ENCODE measurements around the gene SLC43A3.
A peak's percentile ranks its signal among the peaks of the same experiment; 100 is the strongest.

Gene SLC43A3

DNA sequence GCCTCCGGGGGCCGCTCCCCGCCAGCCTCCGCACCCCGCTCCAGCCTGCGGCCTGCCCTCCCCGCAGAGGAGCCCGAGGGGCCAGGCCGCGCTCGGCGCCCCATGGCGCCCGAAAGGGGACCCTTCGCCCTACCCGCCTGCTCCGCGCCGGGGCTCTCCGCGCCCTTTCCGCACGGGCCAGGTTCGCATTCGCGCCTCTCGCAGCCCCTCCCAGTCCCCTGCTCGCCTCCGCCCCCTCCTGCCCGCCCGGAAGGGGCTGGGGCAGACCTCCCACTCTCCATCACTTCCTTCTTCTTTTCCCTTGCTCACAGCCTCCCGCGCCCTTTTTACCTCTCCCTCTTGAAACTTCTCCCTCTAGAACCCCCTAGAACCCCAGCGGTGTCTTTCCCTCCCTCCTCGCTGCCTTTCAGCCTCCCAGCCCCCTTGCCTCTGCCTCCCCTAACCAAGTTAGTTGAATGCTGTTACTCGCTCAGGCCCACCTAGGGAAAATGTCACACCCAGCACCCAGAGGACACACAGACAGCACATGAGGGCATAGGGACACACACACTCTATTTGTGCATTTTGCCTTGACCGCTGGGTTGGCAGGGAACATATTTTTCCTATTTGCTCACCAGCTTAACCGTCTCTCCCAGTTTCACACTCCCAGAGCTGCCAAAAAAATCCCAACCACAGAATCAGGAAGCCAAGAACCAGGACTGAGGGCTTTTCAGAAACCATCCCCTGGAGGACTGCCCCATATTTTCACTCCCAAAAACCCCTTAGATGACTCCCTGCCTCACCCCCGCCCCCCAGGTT is at the start of gene SLC43A3:
Gene SLC43A3 (minus strand): TSS at position 193 of the 798 bp plus-strand sequence. CDS start 949 bp downstream, outside the sequence.
- H3K9me3 ChIP-seq (ENCODE audit: control insufficient read depth in 2 of 2, low read length in 2 of 2): no peaks in the 10 kb centered on the region
- peaks cover 40% of the 10 kb centered on the region for H3K4me1 ChIP-seq (ENCODE audit: control insufficient read depth, insufficient read depth, low read length)
- H3K9ac ChIP-seq (ENCODE audit: low read length in 2 of 2): peak within 1 kb of the TSS; percentile 70 to 81
- H3K27ac ChIP-seq (ENCODE audit: low read length): peak within 1 kb of the TSS; percentile 96
- H3K36me3 ChIP-seq (ENCODE audit: control insufficient read depth in 2 of 2, insufficient read depth in 2 of 2, low read length in 2 of 2): peaks cover 0 to 3% of the 10 kb centered on the region in 2 donors
- peak within 1 kb of the TSS; percentile 52 to 76 for H3K4me3 ChIP-seq (ENCODE audit: low read length in 2 of 2)
- H3K27me3 ChIP-seq (ENCODE audit: control insufficient read depth in 1 of 2, insufficient read depth in 2 of 2, low read length in 2 of 2): no peaks in the 10 kb centered on the region

DNA sequence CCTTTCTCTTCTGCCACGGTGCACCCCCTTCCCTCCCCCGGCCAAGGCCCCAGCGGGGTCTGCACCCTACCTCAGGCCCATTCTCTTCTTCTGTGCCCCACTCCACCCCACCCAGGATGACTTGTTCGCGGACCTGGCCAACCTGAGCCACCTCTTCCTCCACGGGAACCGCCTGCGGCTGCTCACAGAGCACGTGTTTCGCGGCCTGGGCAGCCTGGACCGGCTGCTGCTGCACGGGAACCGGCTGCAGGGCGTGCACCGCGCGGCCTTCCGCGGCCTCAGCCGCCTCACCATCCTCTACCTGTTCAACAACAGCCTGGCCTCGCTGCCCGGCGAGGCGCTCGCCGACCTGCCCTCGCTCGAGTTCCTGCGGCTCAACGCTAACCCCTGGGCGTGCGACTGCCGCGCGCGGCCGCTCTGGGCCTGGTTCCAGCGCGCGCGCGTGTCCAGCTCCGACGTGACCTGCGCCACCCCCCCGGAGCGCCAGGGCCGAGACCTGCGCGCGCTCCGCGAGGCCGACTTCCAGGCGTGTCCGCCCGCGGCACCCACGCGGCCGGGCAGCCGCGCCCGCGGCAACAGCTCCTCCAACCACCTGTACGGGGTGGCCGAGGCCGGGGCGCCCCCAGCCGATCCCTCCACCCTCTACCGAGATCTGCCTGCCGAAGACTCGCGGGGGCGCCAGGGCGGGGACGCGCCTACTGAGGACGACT is 49.3 kb upstream of the SLC43A3 start:
- Histone ChIP-seq H3K36me3 (ENCODE audit: control insufficient read depth in 2 of 2, insufficient read depth in 2 of 2, low read length in 2 of 2) (no peaks in the 10 kb centered on the region), H3K4me3 (ENCODE audit: low read length in 2 of 2) (peak overlapping the region; percentile 52 to 68), H3K9me3 (ENCODE audit: control insufficient read depth in 2 of 2, low read length in 2 of 2) (no peaks in the 10 kb centered on the region), H3K9ac (ENCODE audit: low read length in 2 of 2) (peak overlapping the region; percentile 13 to 45), H3K27me3 (ENCODE audit: control insufficient read depth in 1 of 2, insufficient read depth in 2 of 2, low read length in 2 of 2) (peaks cover 34 to 59% of the 10 kb centered on the region in 2 donors), H3K4me1 (ENCODE audit: control insufficient read depth, insufficient read depth, low read length) (peaks cover 14% of the 10 kb centered on the region), H3K27ac (ENCODE audit: low read length) (no peak overlapping the region)

DNA sequence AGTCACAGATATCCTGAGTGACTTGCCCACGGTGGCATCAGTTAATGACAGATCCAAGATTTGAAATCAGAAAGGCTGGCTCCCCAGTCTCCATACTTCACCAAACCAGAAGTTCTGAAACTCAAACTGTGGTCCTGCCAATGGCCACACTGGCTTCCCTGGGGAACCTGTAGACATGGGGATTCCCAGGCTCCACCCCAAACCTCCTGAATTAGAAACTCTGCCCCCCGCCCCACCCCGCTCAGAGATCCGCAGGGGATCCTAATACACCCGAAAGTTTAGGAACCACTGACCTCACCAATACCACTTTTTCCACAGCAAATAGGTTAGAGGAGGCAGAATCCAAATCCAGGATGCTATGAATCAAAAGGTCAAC is 48.7 kb upstream of the SLC43A3 start:
- Histone ChIP-seq H3K27ac (ENCODE audit: low read length) (no peak overlapping the region), H3K36me3 (ENCODE audit: control insufficient read depth in 2 of 2, insufficient read depth in 2 of 2, low read length in 2 of 2) (no peaks in the 10 kb centered on the region), H3K9ac (ENCODE audit: low read length in 2 of 2) (no peak overlapping the region), H3K4me1 (ENCODE audit: control insufficient read depth, insufficient read depth, low read length) (peaks cover 14% of the 10 kb centered on the region), H3K9me3 (ENCODE audit: control insufficient read depth in 2 of 2, low read length in 2 of 2) (no peaks in the 10 kb centered on the region), H3K27me3 (ENCODE audit: control insufficient read depth in 1 of 2, insufficient read depth in 2 of 2, low read length in 2 of 2) (peaks cover 30 to 57% of the 10 kb centered on the region in 2 donors), H3K4me3 (ENCODE audit: low read length in 2 of 2) (peak overlapping the region; percentile 52 to 68)

DNA sequence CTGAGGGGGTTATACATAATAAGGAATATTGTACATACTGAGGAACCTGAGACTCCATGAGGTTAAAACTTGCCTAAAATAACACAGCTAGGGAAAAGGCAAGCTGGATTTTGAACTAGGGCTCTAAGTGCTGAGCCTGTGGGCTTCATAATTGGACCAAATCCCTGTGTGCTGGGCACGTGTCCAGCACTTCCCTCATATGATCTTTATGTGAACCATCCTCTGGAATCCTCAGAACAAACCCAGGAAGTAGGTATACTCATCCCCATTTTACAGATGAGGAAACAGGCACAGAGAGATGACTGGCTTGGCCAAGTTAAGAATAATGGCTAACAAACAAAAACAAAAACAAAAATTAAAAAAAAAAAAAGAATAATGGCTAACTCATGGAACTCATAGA is 48.3 kb upstream of the SLC43A3 start:
- Histone ChIP-seq H3K4me1 (ENCODE audit: control insufficient read depth, insufficient read depth, low read length) (peaks cover 14% of the 10 kb centered on the region), H3K9ac (ENCODE audit: low read length in 2 of 2) (no peak overlapping the region), H3K27me3 (ENCODE audit: control insufficient read depth in 1 of 2, insufficient read depth in 2 of 2, low read length in 2 of 2) (peaks cover 29 to 54% of the 10 kb centered on the region in 2 donors), H3K36me3 (ENCODE audit: control insufficient read depth in 2 of 2, insufficient read depth in 2 of 2, low read length in 2 of 2) (no peaks in the 10 kb centered on the region), H3K27ac (ENCODE audit: low read length) (no peak overlapping the region), H3K9me3 (ENCODE audit: control insufficient read depth in 2 of 2, low read length in 2 of 2) (no peaks in the 10 kb centered on the region), H3K4me3 (ENCODE audit: low read length in 2 of 2) (no peak overlapping the region)

DNA sequence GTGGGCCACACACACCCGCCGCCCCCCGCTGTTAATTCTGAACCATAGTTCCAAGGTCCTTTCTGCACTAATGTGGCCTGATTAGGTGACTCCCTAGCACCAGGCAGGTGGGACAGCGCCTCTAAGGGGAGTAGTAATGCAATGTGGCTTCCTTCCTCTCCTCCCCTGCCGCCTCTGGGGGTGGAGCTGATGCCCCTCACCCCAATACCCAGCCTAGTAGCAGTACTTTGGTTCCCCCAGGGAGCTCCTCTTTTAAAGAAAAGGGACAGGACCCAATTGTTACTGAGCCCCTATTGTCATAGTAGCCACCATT is 47.8 kb upstream of the SLC43A3 start:
- Histone ChIP-seq H3K4me3 (ENCODE audit: low read length in 2 of 2) (no peak overlapping the region), H3K27ac (ENCODE audit: low read length) (no peak overlapping the region), H3K9ac (ENCODE audit: low read length in 2 of 2) (no peak overlapping the region), H3K36me3 (ENCODE audit: control insufficient read depth in 2 of 2, insufficient read depth in 2 of 2, low read length in 2 of 2) (no peaks in the 10 kb centered on the region), H3K9me3 (ENCODE audit: control insufficient read depth in 2 of 2, low read length in 2 of 2) (no peaks in the 10 kb centered on the region), H3K4me1 (ENCODE audit: control insufficient read depth, insufficient read depth, low read length) (peaks cover 14% of the 10 kb centered on the region), H3K27me3 (ENCODE audit: control insufficient read depth in 1 of 2, insufficient read depth in 2 of 2, low read length in 2 of 2) (peaks cover 29 to 55% of the 10 kb centered on the region in 2 donors)

DNA sequence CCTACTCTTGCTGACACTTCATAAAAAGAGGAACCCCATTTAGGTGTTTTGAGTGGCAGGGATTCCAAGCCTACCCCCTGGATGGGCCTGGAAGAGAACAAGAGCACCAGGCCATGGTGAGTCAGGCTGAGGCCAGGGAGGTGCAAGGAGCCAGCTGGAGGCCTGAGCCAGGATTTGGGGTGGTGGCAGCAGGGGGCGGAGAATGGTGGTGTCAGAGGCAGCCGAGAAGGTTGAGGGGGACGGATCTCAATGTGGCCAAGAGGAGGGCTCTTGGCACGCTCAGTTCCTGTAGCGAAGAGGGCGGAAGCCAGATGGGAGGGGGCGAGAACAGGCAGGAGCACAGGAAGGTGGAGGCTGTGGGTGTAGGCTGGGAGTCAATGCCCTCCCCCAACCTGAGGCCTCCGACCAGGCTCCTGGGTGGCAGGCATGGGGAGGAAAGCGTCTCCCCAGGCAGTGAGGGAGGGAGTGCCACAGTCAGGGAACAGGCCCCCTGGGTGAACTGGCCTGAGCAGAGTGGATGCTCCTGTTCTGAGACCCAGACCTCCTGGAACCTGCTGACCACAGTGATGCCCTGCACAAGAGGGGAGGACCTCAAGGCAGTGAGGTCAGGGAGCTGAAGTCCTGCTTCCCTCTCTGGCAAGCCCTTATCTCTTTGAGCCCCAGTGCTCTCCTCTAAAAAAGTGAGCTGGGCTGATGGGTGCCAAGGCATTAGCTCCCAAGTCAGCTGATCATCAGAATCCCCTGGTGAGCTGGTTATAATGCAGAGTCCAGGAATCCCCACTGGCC is 47.3 kb upstream of the SLC43A3 start:
- H3K9me3 ChIP-seq (ENCODE audit: control insufficient read depth in 2 of 2, low read length in 2 of 2): no peaks in the 10 kb centered on the region
- H3K27me3 ChIP-seq (ENCODE audit: control insufficient read depth in 1 of 2, insufficient read depth in 2 of 2, low read length in 2 of 2): peaks cover 29 to 50% of the 10 kb centered on the region in 2 donors
- no peak overlapping the region for H3K27ac ChIP-seq (ENCODE audit: low read length)
- no peak overlapping the region for H3K9ac ChIP-seq (ENCODE audit: low read length in 2 of 2)
- H3K4me1 ChIP-seq (ENCODE audit: control insufficient read depth, insufficient read depth, low read length): peaks cover 14% of the 10 kb centered on the region
- no peak overlapping the region for H3K4me3 ChIP-seq (ENCODE audit: low read length in 2 of 2)
- H3K36me3 ChIP-seq (ENCODE audit: control insufficient read depth in 2 of 2, insufficient read depth in 2 of 2, low read length in 2 of 2): no peaks in the 10 kb centered on the region

DNA sequence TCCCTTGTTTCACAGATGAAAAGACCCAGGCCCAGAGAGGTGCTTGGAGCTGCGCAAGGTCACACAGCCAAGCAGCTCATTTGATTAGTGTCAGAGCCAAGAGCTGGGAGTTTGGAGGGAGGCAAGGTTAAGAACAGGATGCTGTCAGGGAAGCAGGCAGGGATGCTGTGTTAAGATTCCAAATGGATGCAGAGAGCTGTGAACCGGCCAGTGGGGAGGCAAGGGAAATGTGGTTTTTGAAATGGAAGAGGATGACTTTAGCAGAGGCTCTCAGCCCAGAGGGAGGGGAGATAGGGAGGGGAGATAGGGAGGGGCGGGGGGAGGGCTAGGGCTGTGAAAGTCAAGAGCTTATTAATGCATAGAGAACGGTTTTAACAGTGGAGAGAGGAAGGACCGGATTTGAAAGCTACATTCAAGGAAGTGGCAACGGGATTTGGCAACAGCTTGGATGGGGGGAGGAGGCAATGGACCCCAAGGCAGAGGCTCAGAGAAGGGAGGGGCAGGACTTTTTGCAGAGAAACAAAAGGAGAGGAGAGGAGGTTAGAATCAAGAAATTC is 46.4 kb upstream of the SLC43A3 start:
- Histone ChIP-seq H3K4me1 (ENCODE audit: control insufficient read depth, insufficient read depth, low read length) (peaks cover 14% of the 10 kb centered on the region), H3K4me3 (ENCODE audit: low read length in 2 of 2) (no peak overlapping the region), H3K36me3 (ENCODE audit: control insufficient read depth in 2 of 2, insufficient read depth in 2 of 2, low read length in 2 of 2) (no peaks in the 10 kb centered on the region), H3K27ac (ENCODE audit: low read length) (no peak overlapping the region), H3K9me3 (ENCODE audit: control insufficient read depth in 2 of 2, low read length in 2 of 2) (no peaks in the 10 kb centered on the region), H3K9ac (ENCODE audit: low read length in 2 of 2) (no peak overlapping the region), H3K27me3 (ENCODE audit: control insufficient read depth in 1 of 2, insufficient read depth in 2 of 2, low read length in 2 of 2) (peaks cover 29 to 49% of the 10 kb centered on the region in 2 donors)

DNA sequence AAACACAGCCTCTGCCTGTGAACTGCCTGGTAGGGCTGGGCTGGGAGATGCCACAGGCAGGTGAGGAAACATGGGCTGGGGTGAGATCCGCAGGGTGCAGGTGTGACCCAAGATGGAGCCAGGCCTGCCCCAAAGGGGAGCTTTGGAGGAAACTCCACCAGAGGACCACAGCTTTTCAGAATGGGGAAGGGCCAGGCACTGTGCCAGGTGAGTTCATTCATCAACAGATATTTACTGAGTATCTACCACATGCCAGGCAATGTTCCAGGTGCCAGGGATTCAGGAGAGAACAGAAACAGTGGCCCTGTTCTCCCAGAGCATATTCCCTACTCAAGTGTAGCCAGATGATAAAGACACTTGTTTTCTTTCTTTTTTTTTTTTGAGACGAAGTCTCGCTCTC is 44.6 kb upstream of the SLC43A3 start:
- Histone ChIP-seq H3K27ac (ENCODE audit: low read length) (no peak overlapping the region), H3K27me3 (ENCODE audit: control insufficient read depth in 1 of 2, insufficient read depth in 2 of 2, low read length in 2 of 2) (peaks cover 27 to 41% of the 10 kb centered on the region in 2 donors), H3K4me1 (ENCODE audit: control insufficient read depth, insufficient read depth, low read length) (peaks cover 10% of the 10 kb centered on the region), H3K9me3 (ENCODE audit: control insufficient read depth in 2 of 2, low read length in 2 of 2) (no peaks in the 10 kb centered on the region), H3K4me3 (ENCODE audit: low read length in 2 of 2) (no peak overlapping the region), H3K9ac (ENCODE audit: low read length in 2 of 2) (no peak overlapping the region), H3K36me3 (ENCODE audit: control insufficient read depth in 2 of 2, insufficient read depth in 2 of 2, low read length in 2 of 2) (no peaks in the 10 kb centered on the region)

DNA sequence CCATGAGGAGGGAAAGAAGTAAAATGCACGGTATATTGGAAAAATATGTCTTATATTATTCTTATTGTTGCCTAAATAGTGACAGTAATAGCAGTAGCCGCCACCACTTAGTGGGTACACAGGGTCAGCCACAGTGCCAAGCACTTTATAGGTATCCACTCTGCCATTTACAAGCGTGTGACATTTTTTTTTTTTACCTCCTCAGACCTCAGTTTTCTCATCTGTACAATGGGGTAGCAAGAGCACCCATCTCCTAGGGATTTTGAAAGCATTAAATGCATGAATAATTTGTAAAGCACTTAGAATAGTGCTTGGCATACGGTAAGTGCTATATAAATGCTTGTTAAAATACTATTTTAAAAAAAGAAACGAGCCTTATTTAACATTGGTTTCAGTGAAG is 42.3 kb upstream of the SLC43A3 start:
- no peak overlapping the region for H3K9ac ChIP-seq (ENCODE audit: low read length in 2 of 2)
- no peaks in the 10 kb centered on the region for H3K9me3 ChIP-seq (ENCODE audit: control insufficient read depth in 2 of 2, low read length in 2 of 2)
- no peaks in the 10 kb centered on the region for H3K4me1 ChIP-seq (ENCODE audit: control insufficient read depth, insufficient read depth, low read length)
- H3K27ac ChIP-seq (ENCODE audit: low read length): no peak overlapping the region
- no peak overlapping the region for H3K4me3 ChIP-seq (ENCODE audit: low read length in 2 of 2)
- H3K27me3 ChIP-seq (ENCODE audit: control insufficient read depth in 1 of 2, insufficient read depth in 2 of 2, low read length in 2 of 2): peaks cover 13 to 24% of the 10 kb centered on the region in 2 donors
- H3K36me3 ChIP-seq (ENCODE audit: control insufficient read depth in 2 of 2, insufficient read depth in 2 of 2, low read length in 2 of 2): no peaks in the 10 kb centered on the region

DNA sequence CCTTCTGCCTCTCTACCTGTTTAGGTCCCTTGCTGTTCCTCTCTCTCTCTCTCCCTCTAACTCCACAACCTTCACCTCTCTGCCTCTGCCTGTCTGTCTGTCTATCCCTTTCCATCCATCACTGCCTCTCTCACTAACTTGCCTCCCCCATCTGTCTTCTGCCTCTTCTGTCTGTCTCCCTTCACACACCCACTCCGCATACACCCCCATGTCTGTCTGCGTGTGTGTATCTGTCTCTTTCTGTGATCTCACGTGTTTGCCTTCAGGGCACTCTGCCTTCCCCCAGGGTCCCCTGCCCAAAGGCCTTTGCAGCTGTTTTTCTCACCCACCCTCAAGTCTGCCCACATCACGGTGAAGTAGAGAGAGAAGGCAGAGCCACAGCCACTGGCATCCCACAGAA is 41.4 kb upstream of the SLC43A3 start:
- H3K4me3 ChIP-seq (ENCODE audit: low read length in 2 of 2): no peak overlapping the region
- no peak overlapping the region for H3K27ac ChIP-seq (ENCODE audit: low read length)
- no peaks in the 10 kb centered on the region for H3K9me3 ChIP-seq (ENCODE audit: control insufficient read depth in 2 of 2, low read length in 2 of 2)
- H3K9ac ChIP-seq (ENCODE audit: low read length in 2 of 2): no peak overlapping the region
- no peaks in the 10 kb centered on the region for H3K4me1 ChIP-seq (ENCODE audit: control insufficient read depth, insufficient read depth, low read length)
- H3K27me3 ChIP-seq (ENCODE audit: control insufficient read depth in 1 of 2, insufficient read depth in 2 of 2, low read length in 2 of 2): peaks cover 9 to 15% of the 10 kb centered on the region in 2 donors
- H3K36me3 ChIP-seq (ENCODE audit: control insufficient read depth in 2 of 2, insufficient read depth in 2 of 2, low read length in 2 of 2): no peaks in the 10 kb centered on the region

Data from stomach smooth muscle (tissue), 2 donors.